ENCODE measurements around the gene CDH23. TPM values are rescaled to one million over a fixed set of nuclear protein-coding genes. Genes with fewer than 3 reads are reported as not detected.
A peak's percentile ranks its signal among the peaks of the same experiment; 100 is the strongest.

CDH23 gene
- total RNA-seq, 4 donors from 2014 or later = 0.72 to 4.1 (median 2.2) TPM

DNA sequence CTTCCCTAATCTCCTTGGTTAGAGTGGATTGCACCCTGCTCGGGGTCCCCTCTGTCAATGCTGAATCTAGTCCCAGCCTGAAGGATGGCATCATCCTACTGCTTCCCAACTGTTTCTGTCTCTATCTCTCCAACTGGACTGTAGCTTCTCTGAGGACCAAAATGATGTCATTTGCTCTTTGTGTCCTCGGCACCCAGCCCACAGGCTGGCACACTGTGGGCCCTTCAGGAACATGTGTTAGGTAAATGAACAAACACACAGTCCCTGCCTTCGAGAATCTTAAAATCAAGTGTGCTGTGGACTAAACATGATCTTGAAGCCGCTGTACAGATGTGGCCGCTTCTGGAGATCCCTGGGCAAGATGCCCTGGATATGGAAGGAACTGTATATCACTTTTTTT, 5.0 kb upstream of the CDH23 start:
- 81% methylated on average over 5 of the region's 5 CpGs for WGBS
- DNase-seq (ENCODE audit: low spot score in 2 of 2) = peak in 1 of 2 donors; percentile 23
- peaks cover 15% of the 10 kb centered on the region for H3K27me3 ChIP-seq

DNA sequence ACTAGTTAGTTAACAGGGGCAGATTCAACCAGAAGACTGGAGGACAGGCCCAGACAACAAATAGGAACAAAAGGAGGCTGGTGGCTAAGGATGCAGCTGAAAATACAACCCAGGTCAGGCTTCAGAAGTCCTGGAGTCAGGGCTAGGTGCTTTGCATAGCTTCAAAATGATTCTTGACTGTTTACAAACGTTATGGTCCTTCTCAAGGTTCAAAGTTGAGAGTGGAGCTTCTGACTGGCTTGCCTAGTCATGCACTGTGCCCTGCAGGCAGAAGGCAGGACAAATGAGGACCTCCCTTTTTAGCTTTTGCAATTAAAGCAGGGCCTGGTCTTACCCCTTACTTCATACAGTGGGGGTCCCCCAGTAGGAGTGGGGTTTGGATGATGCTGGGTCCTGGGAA, 4.4 kb upstream of the CDH23 start:
- no peak overlapping the region for H3K4me3 ChIP-seq
- H3K4me1 ChIP-seq = peaks cover 9% of the 10 kb centered on the region
- DNase-seq (ENCODE audit: low spot score in 2 of 2) = peak in 1 of 2 donors; percentile 29
- H3K27ac ChIP-seq = no peak overlapping the region
- 33% methylated on average over 1 of the region's 1 CpG for WGBS
- no peaks in the 10 kb centered on the region for H3K9me3 ChIP-seq
- TF ChIP-seq POLR2A (IDR thresholded peaks at IDR 0.05) (no peak), EP300 (IDR thresholded peaks at IDR 0.05) (no peak), POLR2AphosphoS5 (IDR thresholded peaks at IDR 0.05) (no peak)
- TF ChIP-seq, protein P1, sequence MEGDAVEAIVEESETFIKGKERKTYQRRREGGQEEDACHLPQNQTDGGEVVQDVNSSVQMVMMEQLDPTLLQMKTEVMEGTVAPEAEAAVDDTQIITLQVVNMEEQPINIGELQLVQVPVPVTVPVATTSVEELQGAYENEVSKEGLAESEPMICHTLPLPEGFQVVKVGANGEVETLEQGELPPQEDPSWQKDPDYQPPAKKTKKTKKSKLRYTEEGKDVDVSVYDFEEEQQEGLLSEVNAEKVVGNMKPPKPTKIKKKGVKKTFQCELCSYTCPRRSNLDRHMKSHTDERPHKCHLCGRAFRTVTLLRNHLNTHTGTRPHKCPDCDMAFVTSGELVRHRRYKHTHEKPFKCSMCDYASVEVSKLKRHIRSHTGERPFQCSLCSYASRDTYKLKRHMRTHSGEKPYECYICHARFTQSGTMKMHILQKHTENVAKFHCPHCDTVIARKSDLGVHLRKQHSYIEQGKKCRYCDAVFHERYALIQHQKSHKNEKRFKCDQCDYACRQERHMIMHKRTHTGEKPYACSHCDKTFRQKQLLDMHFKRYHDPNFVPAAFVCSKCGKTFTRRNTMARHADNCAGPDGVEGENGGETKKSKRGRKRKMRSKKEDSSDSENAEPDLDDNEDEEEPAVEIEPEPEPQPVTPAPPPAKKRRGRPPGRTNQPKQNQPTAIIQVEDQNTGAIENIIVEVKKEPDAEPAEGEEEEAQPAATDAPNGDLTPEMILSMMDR (IDR thresholded peaks at IDR 0.05) = no peak
- H3K36me3 ChIP-seq = no peaks in the 10 kb centered on the region
- peaks cover 20% of the 10 kb centered on the region for H3K27me3 ChIP-seq

More for the DNA sequence above, 5.0 kb upstream of the CDH23 start:
- H3K9me3 ChIP-seq = no peaks in the 10 kb centered on the region
- H3K4me1 ChIP-seq = peaks cover 3% of the 10 kb centered on the region
- no peak overlapping the region for H3K27ac ChIP-seq
- H3K4me3 ChIP-seq = no peak overlapping the region
- no peaks in the 10 kb centered on the region for H3K36me3 ChIP-seq
- TF ChIP-seq, protein P1 (IDR thresholded peaks at IDR 0.05) = no peak
- TF ChIP-seq POLR2A (IDR thresholded peaks at IDR 0.05) (no peak), POLR2AphosphoS5 (IDR thresholded peaks at IDR 0.05) (no peak), EP300 (IDR thresholded peaks at IDR 0.05) (no peak)

DNA sequence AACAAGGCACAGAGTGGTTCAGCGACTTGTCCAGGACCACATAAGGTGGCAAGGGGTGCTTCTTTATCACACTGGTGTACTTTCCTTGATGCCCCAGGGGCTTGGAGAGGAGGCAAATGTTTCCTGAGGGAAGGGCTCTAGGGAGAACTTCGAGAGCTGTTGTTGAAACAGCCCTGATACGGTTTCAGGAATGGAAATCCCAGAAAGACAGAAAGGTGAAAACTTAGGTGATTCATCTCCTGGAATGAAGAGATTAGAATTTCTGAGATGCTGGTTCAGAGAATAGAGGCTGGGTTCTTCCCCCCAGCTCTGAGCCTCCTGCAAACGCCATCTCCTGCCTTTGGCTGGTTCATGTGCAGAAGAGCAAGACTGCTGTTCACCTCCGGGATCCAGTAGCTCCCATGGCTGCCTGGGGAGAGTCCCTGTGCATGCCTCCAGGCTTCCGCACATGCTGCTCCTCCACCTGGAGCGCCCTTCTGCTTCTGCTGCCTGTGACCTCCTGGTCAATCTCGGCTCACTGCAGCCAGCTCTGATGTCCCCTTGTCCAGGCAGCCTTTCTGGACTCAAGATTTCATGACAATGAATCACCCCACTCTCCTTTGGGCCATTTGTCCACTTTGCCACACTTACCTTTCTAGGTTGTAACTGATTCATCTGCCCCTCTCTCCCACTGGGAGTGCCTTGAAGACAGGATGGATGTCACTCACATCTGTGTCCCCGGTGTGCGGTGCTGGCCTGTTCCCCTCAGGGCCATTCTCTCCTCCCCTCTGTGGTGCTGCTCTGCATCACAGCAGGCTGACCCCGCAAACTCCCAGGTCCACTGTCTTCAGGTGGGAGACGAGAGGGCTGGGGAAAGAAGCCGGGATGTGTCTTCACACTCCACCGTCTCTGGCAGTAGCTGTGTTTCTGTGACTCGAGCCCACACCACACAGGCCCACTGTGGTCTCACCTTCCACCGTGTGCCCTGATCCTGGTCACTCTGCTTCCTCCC, 3.6 kb upstream of the CDH23 start:
- peaks cover 17% of the 10 kb centered on the region for H3K4me1 ChIP-seq
- DNase-seq (ENCODE audit: low spot score in 2 of 2) = peak in 1 of 2 donors; percentile 65
- TF ChIP-seq POLR2AphosphoS5 (IDR thresholded peaks at IDR 0.05) = no peak
- TF ChIP-seq, protein P1 (IDR thresholded peaks at IDR 0.05) = no peak
- no peak for TF ChIP-seq POLR2A (IDR thresholded peaks at IDR 0.05)
- no peak for TF ChIP-seq EP300 (IDR thresholded peaks at IDR 0.05)
- no peak overlapping the region for H3K27ac ChIP-seq
- 85% methylated on average over 16 of the region's 16 CpGs for WGBS
- no peak overlapping the region for H3K4me3 ChIP-seq
- peaks cover 28% of the 10 kb centered on the region for H3K27me3 ChIP-seq
- no peaks in the 10 kb centered on the region for H3K9me3 ChIP-seq
- H3K36me3 ChIP-seq = no peaks in the 10 kb centered on the region

DNA sequence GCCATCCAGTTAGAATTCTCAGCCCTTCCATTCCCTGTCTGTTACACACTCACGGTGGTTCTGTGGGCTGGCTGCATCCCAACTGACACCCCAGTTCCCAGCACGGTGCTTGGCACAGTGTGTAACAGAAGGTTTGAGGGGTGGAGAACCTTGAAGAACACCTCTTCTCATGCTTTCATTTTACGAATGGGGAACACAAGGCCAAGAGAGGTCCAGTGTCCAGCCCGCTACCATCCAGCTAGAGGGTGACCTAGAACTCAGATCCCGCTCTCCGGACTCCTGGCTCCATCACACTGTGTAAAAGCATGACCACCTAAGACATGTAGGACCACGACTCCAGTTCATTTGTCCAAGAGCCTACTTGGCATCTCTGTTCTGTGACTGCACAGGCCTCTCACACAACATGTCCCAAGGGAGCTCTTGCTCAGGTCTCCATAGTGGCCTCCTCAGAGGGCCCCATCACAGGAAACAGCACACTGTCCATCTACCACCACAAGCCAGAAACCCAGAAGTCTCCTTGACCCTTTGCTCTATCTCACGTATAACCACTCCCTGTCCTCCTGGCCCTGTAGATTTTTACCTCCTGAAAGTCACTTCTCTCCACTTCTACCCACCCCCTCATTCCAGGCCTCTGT, 2.8 kb upstream of the CDH23 start:
- 88% methylated on average over 8 of the region's 8 CpGs for WGBS
- Histone ChIP-seq H3K4me3 (no peak overlapping the region), H3K27ac (no peak overlapping the region), H3K36me3 (no peaks in the 10 kb centered on the region), H3K9me3 (no peaks in the 10 kb centered on the region), H3K27me3 (peaks cover 37% of the 10 kb centered on the region), H3K4me1 (peaks cover 26% of the 10 kb centered on the region)
- DNase-seq (ENCODE audit: low spot score in 2 of 2) = peak in 1 of 2 donors; percentile 64
- TF ChIP-seq EP300 (IDR thresholded peaks at IDR 0.05) (no peak), POLR2AphosphoS5 (IDR thresholded peaks at IDR 0.05) (no peak), POLR2A (IDR thresholded peaks at IDR 0.05) (no peak)
- TF ChIP-seq, protein P1 (IDR thresholded peaks at IDR 0.05) = no peak

All from suprapubic skin (tissue), 4 donors.